NCI-H2081 (cell line): ENCODE measurements around the gene SOCS4.

Source experiments
- DNase-seq, 2 experiments: peaks; one replicate each; lab custom pipeline; 2025; lab: John Stamatoyannopoulos, UW

Gene SOCS4

DNA sequence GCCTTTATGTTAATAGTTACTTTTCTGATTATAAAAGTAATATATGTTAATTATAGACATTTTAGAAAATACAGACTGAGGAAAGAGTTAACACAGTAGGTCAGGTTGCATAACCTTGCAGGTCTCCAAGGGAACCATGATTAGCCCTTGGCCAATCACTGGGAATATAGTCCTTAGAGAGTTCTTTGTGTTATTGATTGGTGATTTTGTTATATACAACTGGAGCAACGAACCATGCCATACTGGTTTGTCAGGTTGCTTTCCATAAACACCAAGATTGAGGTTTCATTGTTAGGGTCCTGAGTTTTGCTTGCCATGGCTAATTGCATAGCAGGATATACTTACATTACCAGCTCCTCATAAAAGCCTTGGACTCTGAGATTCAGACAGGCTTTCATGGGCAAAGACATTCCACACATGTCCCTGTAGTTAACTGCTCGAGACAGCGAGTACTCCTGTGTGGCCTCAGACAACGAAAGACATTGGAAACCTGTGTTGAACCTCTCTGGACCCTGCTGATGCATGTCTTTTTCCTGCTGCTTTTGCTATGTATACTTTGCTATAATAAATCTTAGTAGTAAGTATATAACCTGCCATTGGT is 58.1 kb downstream of the SOCS4 start:
- no peak for DNase-seq

DNA sequence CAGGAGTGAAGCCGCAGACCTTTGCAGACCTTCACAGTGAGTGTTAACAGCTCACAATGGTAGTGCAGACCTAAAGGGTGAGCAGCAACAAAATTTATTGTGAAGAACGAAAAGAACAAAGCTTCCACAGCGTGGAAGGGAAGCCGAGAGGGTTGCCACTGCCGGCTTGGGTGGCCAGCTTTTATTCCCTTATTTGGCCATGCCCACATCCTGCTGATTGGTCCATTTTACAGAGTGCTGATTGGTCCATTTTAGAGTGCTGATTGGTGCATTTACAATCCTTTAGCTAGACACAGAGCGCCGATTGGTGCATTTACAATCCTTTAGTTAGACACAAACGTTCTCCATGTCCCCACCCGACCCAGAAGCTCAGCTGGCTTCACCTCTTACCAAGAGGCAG is 59.9 kb downstream of the SOCS4 start:
- DNase-seq, result no peak

DNA sequence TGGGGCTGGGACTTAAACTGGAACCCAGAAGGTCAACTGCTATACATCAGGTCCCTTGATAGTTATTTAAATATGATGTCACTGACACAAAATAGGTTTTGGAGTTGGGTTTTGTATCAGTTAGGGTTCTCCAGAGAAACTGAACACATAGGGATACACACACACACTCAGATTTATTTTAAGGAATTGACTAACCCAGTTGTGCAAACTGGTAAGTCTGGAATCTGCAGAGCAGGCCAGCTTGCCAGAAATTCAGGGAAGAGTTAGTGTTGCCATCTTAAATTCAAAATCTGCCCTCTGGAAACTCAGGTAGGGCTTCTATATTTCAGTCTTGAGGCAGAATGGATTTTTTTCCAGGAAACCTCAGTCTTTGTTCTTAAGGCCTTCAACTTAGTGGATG is 61.3 kb downstream of the SOCS4 start:
- no peak for DNase-seq

DNA sequence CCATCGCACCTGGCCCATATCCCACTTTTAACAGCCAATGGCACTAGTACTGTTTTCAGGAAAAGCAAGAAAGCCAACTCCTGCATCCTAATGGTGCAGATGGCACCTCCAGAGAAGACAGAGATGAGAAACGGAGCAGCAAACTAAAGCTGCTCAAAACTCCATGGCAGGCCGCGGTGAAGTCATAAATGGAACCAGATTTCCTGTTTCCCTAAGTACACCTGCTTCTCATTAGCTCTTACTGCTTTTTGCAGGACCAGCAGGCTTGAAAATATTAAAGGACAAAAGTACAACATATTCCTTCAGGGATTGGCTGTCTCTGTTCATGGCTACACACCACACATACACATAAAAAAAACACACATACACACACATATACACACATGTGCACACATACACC is 65.3 kb downstream of the SOCS4 start:
- DNase-seq, result peak in 1 of 2 experiments; percentile 14

DNA sequence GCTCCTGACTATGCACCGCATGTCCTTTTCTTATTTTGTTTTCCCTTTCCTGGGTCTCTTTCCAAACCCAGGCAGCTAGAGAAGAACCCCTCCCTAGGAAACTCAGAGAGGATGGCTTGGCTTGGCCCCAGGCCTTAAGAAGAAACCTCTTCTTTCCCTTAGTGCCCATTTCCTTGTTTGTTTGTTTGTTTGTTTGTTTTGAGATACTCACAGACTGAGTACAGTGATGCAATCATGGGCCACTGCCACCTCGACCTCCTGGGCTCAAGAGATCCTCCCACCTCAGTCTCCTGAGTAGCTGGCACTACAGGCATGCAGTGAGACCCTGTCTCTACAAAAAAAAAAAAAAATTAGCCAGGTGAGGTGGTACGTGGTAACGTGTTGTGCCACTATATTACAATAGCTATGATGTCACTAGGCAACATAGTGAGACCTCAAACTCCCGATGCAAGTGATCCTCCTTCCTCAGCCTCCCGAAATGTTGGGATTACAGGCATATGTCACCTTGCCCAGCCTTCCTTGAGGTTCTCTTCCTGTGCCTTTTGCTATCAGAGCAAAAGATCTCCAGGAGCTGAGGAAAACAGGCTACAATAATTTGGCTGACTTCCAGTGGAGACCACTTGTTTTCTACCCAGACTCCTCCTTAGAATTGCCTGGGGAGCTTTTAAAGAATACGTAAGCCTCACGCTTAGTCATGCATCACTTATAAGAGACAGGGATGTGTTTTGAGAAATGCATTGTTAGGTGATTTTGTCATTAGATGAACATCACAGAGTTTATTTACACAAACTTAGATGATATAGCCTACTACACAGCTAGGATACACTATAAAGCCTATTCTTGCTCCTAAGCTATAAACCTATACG is 67.5 kb downstream of the SOCS4 start:
- no peak for DNase-seq

DNA sequence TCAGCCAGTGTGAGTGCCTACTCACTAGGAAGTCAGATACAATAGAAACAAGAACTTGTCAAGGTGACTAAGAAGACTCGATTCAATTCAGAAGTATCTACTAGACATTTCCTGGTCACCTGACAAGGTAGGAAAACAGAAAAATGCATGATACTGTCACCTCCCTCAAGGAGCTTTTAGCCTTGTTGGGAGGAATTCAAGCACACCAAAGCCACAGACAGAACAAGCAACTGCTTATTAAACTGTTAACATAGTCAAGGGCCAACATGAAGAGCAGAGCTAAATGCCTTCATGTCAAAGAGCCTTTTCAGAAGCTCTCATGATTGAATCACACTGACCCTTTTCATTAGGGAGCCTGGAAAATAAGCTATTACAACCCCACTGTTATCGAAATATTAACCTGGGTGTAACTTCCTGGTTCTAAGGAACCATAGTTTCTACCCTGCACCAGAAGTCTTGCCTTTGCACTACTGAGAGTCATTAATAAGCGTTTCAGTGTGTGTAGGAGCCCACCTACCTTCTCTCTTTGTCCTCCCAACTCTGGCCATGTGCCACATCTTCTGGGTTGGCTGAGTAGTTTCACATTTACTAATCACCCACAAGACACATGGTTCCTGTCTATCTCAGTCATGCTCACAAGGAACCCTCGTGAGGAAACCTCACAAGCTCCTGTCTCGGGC is 71.0 kb downstream of the SOCS4 start:
- no peak for DNase-seq

DNA sequence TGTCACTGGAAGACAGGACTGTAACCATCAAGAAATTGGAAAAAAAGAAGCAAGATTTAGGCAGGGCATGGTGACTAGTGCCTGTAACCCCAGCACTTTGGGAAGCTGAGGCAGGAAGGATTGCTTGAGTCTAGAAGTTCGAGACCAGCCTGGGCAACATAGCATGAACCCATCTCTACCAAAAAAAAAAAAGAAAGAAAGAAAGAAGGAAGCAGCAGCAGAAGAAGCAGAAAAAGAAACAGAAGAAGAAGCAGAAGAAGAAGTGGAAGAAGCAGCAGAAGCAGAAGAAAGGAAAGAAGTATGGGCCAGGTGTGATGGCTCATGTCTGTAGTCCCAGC is 71.5 kb downstream of the SOCS4 start:
- no peak for DNase-seq
